Measurements from ENCODE around the gene ZNF429.

GRCh38 chr19:21593008-21593481 is 87.6 kb downstream of the ZNF429 start:
- TF ChIP-seq CTCF (IDR thresholded peaks at IDR 0.05; ENCODE audit: insufficient read depth, low read depth, low read length) (no peak), EZH2 (IDR thresholded peaks at IDR 0.05; ENCODE audit: insufficient read depth, low read length) (no peak)
